GM06990 (cell line): Measurements from ENCODE around the gene SPARC.

ENCODE experiments used
- DNase-seq: peaks from one replicate; pipeline ENCODE4 v3.0.0-alpha.2; 2011; ENCODE audit not compliant: insufficient read length; ENCODE audit errors: extremely low read depth
- H3K27me3 ChIP-seq: replicated peaks from 2 replicates; pipeline ENCODE4 v1.6.0; 2011; ENCODE audit warnings: low read length; ENCODE audit not compliant: control insufficient read depth, insufficient read depth
- H3K36me3 ChIP-seq: 2 replicates; pipeline ENCODE4 v1.5.1; 2011; ENCODE audit warnings: low read length; ENCODE audit not compliant: control insufficient read depth, insufficient read depth
- H3K4me3 ChIP-seq: replicated peaks from 2 replicates; pipeline ENCODE4 v1.5.1; 2011; ENCODE audit warnings: low read depth, mild to moderate bottlenecking, control low read depth, low read length
- TF ChIP-seq, protein P1 (sequence below): IDR thresholded peaks from 2 replicates; pipeline ENCODE4 v1.5.1; 2011; ENCODE audit warnings: low read length, control low read depth, mild to moderate bottlenecking, inconsistent platforms; ENCODE audit not compliant: insufficient read depth, poor library complexity, severe bottlenecking

SPARC gene

DNA sequence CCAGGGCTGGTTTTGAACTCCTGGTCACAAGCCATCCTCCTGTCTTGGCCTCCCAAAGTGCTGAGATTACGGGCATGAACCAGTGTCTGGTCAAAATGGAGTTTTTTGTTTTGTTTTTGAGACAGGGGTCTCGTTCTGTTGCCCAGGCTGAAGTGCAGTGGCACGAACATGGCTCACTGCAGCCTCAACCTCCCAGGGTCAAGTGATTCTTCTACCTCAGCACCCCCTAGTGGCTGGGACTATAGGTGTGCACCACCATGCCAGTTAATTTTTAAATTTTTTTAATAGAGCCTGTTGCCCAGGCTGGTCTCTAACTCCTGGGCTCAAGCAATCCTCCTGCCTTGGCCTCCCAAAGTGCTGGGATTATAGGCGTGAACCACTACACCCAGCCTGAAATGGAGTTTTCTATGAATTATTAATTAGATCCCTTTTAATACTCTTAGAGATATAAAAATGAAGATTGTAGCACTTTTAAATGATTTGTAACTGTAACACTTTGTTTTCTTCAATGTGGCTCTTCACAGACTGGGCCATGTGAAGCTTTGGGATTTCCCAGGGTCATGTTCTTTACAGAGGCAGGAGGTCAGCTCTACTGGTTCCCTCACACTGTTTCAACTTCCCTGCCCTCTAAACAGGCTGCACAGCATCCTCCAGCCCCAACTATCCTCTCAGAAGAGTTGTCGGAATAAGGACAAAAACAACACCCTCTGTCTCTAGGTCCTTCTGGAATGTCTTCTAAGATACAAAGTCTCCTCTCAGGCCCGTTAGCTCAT lies 32.7 kb upstream of the SPARC start:
- DNase-seq: no peak
- no peak overlapping the region for H3K4me3 ChIP-seq
- H3K36me3 ChIP-seq: no peaks in the 10 kb centered on the region
- TF ChIP-seq, protein P1, sequence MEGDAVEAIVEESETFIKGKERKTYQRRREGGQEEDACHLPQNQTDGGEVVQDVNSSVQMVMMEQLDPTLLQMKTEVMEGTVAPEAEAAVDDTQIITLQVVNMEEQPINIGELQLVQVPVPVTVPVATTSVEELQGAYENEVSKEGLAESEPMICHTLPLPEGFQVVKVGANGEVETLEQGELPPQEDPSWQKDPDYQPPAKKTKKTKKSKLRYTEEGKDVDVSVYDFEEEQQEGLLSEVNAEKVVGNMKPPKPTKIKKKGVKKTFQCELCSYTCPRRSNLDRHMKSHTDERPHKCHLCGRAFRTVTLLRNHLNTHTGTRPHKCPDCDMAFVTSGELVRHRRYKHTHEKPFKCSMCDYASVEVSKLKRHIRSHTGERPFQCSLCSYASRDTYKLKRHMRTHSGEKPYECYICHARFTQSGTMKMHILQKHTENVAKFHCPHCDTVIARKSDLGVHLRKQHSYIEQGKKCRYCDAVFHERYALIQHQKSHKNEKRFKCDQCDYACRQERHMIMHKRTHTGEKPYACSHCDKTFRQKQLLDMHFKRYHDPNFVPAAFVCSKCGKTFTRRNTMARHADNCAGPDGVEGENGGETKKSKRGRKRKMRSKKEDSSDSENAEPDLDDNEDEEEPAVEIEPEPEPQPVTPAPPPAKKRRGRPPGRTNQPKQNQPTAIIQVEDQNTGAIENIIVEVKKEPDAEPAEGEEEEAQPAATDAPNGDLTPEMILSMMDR: peak; percentile 61
- no peaks in the 10 kb centered on the region for H3K27me3 ChIP-seq

DNA sequence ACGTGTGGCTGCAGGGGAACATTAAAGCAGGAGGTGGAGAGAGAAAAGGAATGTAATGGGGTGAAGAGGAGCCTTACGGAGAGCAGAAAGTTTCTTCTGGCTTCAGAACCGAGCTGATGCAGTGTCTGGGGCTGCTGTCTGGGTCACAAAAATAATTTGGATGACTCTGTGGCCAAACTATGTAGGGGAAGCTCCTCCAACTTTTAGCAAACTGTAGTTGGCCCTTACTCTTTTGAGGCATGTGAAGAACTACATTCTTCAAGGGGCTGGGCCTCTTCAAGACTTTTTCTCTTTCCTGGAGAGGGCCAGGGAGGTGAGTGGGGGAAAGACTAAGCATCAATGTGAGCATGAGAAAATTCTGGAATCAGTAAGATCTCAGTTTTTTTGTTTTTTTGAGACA lies 31.9 kb upstream of the SPARC start:
- TF ChIP-seq, protein P1: no peak
- Histone ChIP-seq H3K36me3 (no peaks in the 10 kb centered on the region), H3K27me3 (no peaks in the 10 kb centered on the region), H3K4me3 (no peak overlapping the region)
- DNase-seq: no peak

DNA sequence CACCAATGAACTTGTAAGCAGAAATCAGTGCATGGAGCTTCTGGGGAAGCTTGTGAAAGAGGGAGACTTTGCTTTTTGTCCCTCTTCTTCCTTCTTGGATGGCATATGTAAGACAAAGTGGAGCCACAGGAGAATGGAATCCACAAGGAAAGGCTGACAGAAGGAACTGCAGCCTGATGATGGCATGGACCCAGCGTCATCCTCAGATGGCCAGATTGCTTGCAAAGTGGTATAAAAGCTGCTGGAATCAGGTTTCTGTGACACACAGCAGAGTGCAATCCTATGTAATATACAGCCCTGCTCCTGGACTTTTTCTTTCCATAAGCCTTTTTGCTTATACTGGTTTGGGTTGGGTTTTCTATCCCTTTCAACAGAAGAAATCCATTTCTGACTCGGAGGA lies 31.4 kb upstream of the SPARC start:
- H3K27me3 ChIP-seq: no peaks in the 10 kb centered on the region
- TF ChIP-seq, protein P1: no peak
- DNase-seq: no peak
- H3K4me3 ChIP-seq: no peak overlapping the region
- H3K36me3 ChIP-seq: no peaks in the 10 kb centered on the region

DNA sequence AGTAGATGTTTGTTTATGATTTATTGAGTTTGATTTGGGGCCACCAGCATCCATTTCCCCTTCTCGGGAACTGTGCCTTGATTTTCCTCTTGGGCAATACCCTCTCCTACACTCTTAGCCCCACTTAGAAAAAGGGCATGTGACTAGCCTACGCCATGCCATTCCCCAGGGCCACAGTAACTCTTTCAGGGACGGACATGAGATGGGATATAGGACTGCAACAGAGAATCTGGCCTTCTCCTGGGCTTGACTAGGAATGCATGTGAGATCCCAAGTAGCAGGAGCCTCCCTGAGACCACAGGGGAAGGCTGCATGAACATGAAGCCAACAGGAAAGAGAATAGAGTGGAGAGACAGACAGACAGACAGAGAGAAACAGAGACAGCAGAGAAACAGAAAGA lies 30.7 kb upstream of the SPARC start:
- no peak for DNase-seq
- TF ChIP-seq, protein P1: no peak
- Histone ChIP-seq H3K27me3 (no peaks in the 10 kb centered on the region), H3K36me3 (no peaks in the 10 kb centered on the region), H3K4me3 (no peak overlapping the region)

DNA sequence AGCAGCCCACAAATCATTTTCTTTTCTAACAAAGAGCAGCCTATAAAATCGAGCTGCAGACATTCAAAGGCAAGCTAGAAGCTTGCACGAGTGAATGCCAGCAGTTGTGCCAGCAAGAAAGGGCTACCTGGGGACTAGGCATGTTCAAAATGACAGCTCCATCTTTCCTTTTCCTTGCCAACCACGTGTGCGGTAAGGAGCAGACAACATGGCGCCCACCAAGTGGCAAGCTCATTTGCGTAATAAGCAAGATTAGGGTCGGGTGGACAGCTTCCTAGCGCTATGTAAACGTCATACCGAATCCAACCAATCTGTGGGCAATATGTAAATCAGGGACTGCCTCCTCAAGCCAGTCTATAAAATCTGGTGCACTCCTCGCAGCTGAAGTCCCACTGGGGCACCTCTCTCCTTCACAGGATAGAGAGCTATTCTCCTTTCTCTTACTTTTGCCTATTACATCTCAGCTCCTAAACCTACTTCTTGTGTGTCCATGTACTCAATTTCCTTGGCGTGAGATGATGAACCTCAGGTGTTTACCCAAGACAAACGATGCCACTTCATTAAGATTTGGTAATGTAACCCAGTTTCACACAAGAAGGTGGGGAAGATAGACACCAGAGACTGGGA lies 22.5 kb upstream of the SPARC start:
- no peak for DNase-seq
- TF ChIP-seq, protein P1: no peak
- Histone ChIP-seq H3K36me3 (no peaks in the 10 kb centered on the region), H3K27me3 (no peaks in the 10 kb centered on the region), H3K4me3 (no peak overlapping the region)

DNA sequence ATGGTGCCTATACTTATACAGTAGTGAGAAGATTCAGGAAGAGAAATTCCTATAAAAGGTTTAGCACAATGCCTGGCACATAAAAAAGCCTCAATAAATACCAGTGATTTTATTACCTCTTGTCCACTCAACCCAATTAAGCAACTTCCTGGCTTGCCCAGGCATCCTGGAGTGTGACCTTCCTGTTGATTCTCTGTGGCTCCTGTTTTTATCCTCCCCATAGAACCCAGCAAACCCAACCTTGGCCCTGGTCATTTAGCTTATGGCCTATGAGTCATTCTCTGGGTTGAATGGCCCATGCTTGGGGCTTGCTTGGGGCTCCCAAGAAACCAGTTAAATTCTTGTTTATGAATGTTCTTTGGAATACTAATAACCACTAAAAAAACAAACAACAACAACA lies 21.4 kb upstream of the SPARC start:
- H3K36me3 ChIP-seq: no peaks in the 10 kb centered on the region
- DNase-seq: no peak
- TF ChIP-seq, protein P1: no peak

More for the DNA sequence above, 21.4 kb upstream of the SPARC start:
- Histone ChIP-seq H3K27me3 (no peaks in the 10 kb centered on the region), H3K4me3 (no peak overlapping the region)
